ENCODE results near the gene DAGLB.
"Not testable (repeated sequence)": the region's sequence is repeated elsewhere in the genome, so short reads cannot be mapped to it uniquely, and the experiment has no call there.

Gene DAGLB

GRCh38 chr7:6460303-6460702 is 12.5 kb upstream of the DAGLB start:
- DNase-seq = no peak

GRCh38 chr7:6458676-6459075 is 10.9 kb upstream of the DAGLB start:
- not testable (repeated sequence) for DNase-seq

GRCh38 chr7:6453734-6454133 is 6.0 kb upstream of the DAGLB start:
- DNase-seq = no peak

- no peak for DNase-seq
These were observed 3.5 kb upstream of the DAGLB start for GRCh38 chr7:6451224-6451705.

- not testable (repeated sequence) for DNase-seq
These were observed 2.8 kb upstream of the DAGLB start for GRCh38 chr7:6450591-6450990.

- not testable (repeated sequence) for DNase-seq
These were observed 2.1 kb upstream of the DAGLB start for GRCh38 chr7:6449884-6450283.

GRCh38 chr7:6448943-6449543 is 1.3 kb upstream of the DAGLB start:
- no peak for DNase-seq

- peak; percentile 57 for DNase-seq
These were observed 745 bp downstream of the DAGLB start for GRCh38 chr7:6446838-6447580.

- no peak for DNase-seq
These were observed 3.1 kb downstream of the DAGLB start for GRCh38 chr7:6444516-6445269.

GRCh38 chr7:6443372-6443941 is 4.3 kb downstream of the DAGLB start:
- no peak for DNase-seq

- no peak for DNase-seq
These were observed 5.6 kb downstream of the DAGLB start for GRCh38 chr7:6442114-6442513.

GRCh38 chr7:6440381-6440780 is 7.4 kb downstream of the DAGLB start:
- DNase-seq = no peak

GRCh38 chr7:6438427-6438826 is 9.3 kb downstream of the DAGLB start:
- no peak for DNase-seq

- no peak for DNase-seq
These were observed 10.5 kb downstream of the DAGLB start for GRCh38 chr7:6437251-6437650.

GRCh38 chr7:6436385-6436685 is 11.4 kb downstream of the DAGLB start:
- no peak for DNase-seq

GRCh38 chr7:6435486-6436384 is 12.0 kb downstream of the DAGLB start:
- peak; percentile 58 for DNase-seq

GRCh38 chr7:6433784-6434615 is 13.8 kb downstream of the DAGLB start:
- no peak for DNase-seq

- no peak for DNase-seq
These were observed 15.0 kb downstream of the DAGLB start for GRCh38 chr7:6432781-6433180.

GRCh38 chr7:6430974-6431373 is 16.8 kb downstream of the DAGLB start:
- no peak for DNase-seq

- no peak for DNase-seq
These were observed 17.3 kb downstream of the DAGLB start for GRCh38 chr7:6430271-6430940.

GRCh38 chr7:6425948-6426347 is 21.8 kb downstream of the DAGLB start:
- no peak for DNase-seq
